Memory B cell (primary cell): Measurements from ENCODE around the gene ILF3.

Experiments
- ATAC-seq: fragments of 150-1000 bp; cut with Tn5 transposase; 2 replicates; pipeline ENCODE4 v1.10.0; 2021; ENCODE audit warnings: low read depth, mild to moderate bottlenecking, moderate library complexity
- DNase-seq, 2 donors: peaks; one replicate each; pipeline ENCODE4 v3.0.0; 2022; ENCODE audit warnings: low spot score in 2 of 2
- H3K27ac Mint-ChIP-seq: one replicate; pipeline ENCODE4 v1.8.0; 2022; ENCODE audit warnings: mild to moderate bottlenecking, moderate library complexity, mixed read lengths
- H3K27me3 Mint-ChIP-seq: one replicate; pipeline ENCODE4 v1.8.0; 2022; ENCODE audit warnings: mixed read lengths
- H3K36me3 Mint-ChIP-seq: one replicate; pipeline ENCODE4 v1.8.0; 2022; ENCODE audit warnings: mild to moderate bottlenecking, mixed read lengths
- H3K4me1 Mint-ChIP-seq: one replicate; pipeline ENCODE4 v1.8.0; 2022; ENCODE audit warnings: mixed read lengths
- H3K4me3 Mint-ChIP-seq: one replicate; pipeline ENCODE4 v1.8.0; 2022; ENCODE audit warnings: mild to moderate bottlenecking, moderate library complexity, mixed read lengths
- H3K9me3 Mint-ChIP-seq: one replicate; pipeline ENCODE4 v1.8.0; 2022; ENCODE audit warnings: mixed read lengths

ILF3 gene

DNA sequence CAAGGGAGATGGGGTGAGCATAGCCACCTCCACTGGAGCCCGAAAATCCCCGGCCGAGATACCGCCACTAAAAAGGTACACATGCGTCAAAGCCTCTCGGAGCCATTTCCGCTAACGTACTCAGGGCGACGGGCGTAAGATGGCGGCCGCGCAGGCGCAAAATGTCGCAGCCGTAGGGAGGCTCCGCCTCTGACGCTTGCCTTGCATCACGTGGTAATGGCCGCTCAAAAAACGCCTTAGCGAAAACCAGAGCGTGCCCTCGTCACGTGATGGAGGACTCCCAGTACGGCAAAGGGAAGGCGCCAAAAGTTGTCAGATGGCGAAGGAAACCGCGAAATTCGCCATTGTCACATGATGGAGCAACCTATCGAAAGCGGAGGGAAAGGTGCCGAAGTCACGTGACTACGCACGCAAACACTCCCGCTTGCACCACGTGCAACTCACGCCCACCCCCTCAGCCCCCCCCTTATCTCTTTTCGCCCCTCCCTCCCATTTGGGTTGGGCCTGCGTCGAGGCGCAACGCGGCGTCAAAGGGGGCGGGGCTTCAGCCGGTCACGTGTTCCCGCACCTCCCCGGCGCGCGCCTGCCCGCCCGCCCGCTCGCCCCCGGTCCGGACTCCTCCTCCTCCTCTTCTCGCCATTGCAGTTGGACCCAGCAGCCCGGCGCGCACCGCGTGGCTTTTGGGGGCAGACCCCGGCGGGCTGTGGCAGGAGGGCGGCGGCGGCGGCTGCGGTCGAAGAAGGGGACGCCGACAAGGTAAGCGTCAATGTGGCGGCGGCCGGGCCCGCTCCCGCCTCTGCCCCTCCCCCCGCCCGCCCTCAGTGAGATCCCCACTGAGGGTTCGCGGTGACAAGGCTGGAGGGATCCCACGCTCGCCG is at the start of gene ILF3:
Gene ILF3 (plus strand): TSS at position 615 of the 878 bp plus-strand sequence. CDS start 16,260 bp downstream, outside the sequence.
- peak within 1 kb of the TSS; percentile 98 for H3K27ac Mint-ChIP-seq
- H3K4me1 Mint-ChIP-seq: peaks cover 23% of the 10 kb centered on the region
- H3K36me3 Mint-ChIP-seq: peaks cover 6% of the 10 kb centered on the region
- no peaks in the 10 kb centered on the region for H3K9me3 Mint-ChIP-seq
- peak within 1 kb of the TSS; percentile 93 for H3K4me3 Mint-ChIP-seq
- DNase-seq (peak; percentile 97 to 100), ATAC-seq (peak; percentile 76)
- no peaks in the 10 kb centered on the region for H3K27me3 Mint-ChIP-seq

DNA sequence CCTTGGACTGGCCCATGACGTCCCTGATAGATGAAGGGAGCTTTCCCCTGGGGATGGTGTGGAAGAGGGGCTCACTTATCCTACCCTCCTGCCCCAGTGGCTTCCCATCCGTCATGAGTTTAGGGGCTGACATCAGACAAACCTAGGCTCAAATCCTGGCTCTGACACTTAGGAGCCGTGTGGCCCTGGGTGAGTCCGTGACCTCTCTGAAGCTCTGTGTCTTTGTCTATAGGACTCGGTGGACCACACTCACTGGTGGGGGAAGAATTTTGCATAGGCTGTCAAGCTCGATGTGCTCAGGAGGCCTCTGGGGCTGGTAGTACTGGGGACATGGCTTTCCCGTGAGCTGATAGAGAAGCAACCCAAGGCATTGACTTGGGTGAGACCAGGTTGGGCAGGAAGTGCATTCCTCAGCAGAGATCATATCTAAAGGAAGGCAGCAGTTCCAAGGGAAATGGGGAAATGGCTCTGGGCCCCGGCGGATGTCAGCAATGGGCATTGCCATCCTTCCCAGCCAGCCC is 49.6 kb upstream of the ILF3 start:
- ATAC-seq: peak; percentile 28
- peak; percentile 30 to 56 for DNase-seq
- Mint-ChIP-seq H3K9me3 (no peaks in the 10 kb centered on the region), H3K36me3 (peaks cover 4% of the 10 kb centered on the region), H3K27me3 (no peaks in the 10 kb centered on the region), H3K27ac (peak overlapping the region; percentile 96), H3K4me1 (peaks cover 17% of the 10 kb centered on the region), H3K4me3 (peak overlapping the region; percentile 99)

DNA sequence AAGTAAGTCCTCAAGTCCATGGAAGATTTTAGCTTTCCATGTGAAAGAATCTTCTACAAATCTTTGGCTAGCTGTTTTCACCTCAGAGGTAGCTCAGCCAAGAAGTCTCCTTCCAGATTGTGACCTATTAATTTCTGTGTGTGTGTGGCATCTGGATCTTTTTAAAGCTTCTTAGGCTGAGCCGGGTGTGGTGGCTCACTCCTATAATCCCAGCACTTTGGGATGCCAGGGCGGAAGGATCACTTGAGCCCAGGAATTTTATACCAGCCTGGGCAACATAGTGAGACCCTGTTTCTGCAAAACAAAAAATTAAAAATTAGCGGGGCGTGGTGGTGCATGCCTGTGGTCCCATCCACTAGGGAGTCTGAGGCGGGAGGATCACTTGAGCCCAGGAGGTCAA is 42.2 kb upstream of the ILF3 start:
- H3K9me3 Mint-ChIP-seq: no peaks in the 10 kb centered on the region
- no peak overlapping the region for H3K4me3 Mint-ChIP-seq
- DNase-seq (no peak), ATAC-seq (no peak)
- H3K27ac Mint-ChIP-seq: no peak overlapping the region
- peaks cover 10% of the 10 kb centered on the region for H3K36me3 Mint-ChIP-seq
- no peaks in the 10 kb centered on the region for H3K27me3 Mint-ChIP-seq
- H3K4me1 Mint-ChIP-seq: peaks cover 14% of the 10 kb centered on the region

DNA sequence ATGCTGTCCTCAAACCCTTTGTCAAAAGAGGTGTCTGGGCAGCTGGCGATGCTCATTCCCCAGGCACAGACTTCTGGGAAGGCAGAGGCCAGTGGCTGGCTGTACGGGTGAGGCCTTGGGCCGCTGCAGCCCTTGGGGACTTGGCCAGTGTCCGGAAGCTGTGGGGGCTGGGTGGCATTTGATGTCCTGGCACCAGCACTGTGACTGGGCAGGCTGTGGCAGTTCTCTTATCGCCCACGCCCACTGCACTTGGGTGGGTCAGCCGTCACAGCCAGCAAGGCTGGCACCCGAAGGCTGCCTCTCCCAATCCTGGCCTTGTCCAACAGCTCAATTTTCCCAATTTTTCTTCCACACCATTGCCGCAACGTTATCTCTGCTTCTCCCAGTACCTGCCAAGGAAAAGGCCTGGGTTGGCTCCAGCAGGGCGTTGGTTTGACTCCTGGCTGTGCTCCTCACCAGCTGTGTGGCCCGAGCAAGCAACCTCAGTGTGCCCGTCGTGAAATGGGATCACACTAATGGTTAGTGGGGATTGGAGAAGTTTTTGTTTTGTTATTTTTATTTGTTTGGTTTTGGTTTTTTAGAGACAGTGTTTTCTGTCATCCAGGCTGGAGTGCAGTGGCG is 41.5 kb upstream of the ILF3 start:
- peaks cover 19% of the 10 kb centered on the region for H3K4me1 Mint-ChIP-seq
- DNase-seq (no peak), ATAC-seq (no peak)
- no peaks in the 10 kb centered on the region for H3K27me3 Mint-ChIP-seq
- H3K9me3 Mint-ChIP-seq: no peaks in the 10 kb centered on the region
- peak overlapping the region; percentile 24 for H3K4me3 Mint-ChIP-seq
- H3K27ac Mint-ChIP-seq: peak overlapping the region; percentile 35
- peaks cover 13% of the 10 kb centered on the region for H3K36me3 Mint-ChIP-seq

DNA sequence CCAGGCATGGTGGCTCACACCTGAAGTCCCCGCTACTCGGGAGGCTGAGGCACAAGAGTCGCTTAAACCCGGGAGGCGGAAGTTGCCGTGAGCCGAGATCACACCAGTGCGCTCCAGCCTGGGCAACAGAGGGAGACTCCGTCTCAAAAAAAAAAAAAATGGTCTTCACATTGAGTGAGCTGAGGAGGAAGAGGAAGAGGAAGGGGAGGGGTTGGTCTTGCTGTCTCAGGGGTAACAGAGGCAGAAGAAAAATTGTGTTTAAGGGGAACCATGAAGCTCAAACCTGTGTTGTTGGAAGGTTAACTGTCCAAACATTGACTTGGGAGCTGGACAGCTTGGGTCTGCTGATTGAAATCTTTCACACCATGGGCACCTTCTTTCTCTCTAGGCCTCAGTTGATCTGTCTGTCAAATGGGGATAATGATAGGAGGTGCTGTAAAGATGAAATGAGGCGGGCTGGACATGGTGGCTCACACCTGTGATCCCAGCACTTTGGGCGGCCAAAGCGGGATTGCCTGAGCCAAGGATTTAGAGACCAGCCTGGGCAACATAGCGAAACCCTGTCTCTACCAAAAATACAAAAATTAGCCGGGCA is 38.6 kb upstream of the ILF3 start:
- DNase-seq (no peak), ATAC-seq (peak; percentile 87)
- peaks cover 17% of the 10 kb centered on the region for H3K36me3 Mint-ChIP-seq
- H3K9me3 Mint-ChIP-seq: no peaks in the 10 kb centered on the region
- no peaks in the 10 kb centered on the region for H3K27me3 Mint-ChIP-seq
- peak overlapping the region; percentile 77 for H3K27ac Mint-ChIP-seq
- H3K4me1 Mint-ChIP-seq: peaks cover 22% of the 10 kb centered on the region
- peak overlapping the region; percentile 67 for H3K4me3 Mint-ChIP-seq

DNA sequence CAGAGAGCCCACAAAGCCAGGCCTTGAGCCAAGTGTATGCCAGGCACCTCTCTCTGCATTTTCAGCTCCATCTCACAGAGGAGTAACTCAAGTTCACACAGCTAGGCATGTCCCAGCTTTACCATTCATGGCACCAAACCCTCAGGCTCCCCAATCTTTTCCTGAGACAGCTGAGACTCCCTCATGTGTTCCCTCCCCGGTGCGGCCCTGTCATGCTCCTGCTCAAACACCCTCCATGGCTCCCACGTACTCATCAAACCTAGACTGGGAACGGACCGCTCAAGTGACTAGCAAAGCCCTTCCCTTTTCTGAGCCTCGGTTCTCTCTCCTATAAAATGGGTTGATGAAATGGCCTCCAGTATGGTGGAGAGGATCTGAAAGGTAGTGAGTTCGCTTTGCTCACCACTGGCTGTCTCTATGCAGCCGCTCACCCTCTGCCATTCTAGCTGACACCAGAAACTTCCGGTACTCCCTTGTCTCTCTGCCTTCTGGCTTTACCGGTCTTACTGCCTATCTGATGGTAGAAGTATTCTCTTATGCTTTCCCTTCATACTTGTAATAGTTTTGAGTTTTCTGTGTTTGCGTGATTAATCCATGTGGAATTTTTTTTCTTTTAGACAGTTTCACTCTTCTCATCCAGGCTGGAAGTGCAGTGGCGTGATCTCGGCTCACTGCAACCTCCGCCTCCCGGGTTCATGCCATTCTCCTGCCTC is 36.6 kb upstream of the ILF3 start:
- H3K27me3 Mint-ChIP-seq: no peaks in the 10 kb centered on the region
- H3K4me1 Mint-ChIP-seq: peaks cover 34% of the 10 kb centered on the region
- H3K27ac Mint-ChIP-seq: peak overlapping the region; percentile 81
- H3K36me3 Mint-ChIP-seq: peaks cover 25% of the 10 kb centered on the region
- H3K4me3 Mint-ChIP-seq: peak overlapping the region; percentile 32
- H3K9me3 Mint-ChIP-seq: no peaks in the 10 kb centered on the region
- ATAC-seq (no peak), DNase-seq (no peak)

DNA sequence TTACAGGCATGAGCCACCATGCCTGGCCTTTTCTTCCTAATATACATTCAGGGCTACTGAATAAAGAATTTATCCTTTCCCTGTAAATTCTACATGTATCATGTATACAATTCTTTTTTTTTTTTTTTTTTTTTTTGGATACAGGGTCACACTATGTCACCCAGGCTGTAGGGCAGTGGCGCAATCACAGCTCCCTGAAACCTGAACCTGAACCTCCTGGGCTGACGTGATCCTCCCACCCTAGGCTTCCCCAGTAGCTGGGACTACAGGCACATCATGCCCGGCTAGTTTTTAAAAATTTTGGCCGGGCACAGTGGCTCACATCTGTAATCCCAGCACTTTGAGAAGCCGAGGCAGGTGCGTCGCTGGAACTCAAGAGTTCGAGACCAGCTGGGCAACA is 35.3 kb upstream of the ILF3 start:
- no peak overlapping the region for H3K4me3 Mint-ChIP-seq
- DNase-seq: no peak
- peaks cover 20% of the 10 kb centered on the region for H3K36me3 Mint-ChIP-seq
- no peak overlapping the region for H3K27ac Mint-ChIP-seq
- H3K9me3 Mint-ChIP-seq: no peaks in the 10 kb centered on the region
- peaks cover 35% of the 10 kb centered on the region for H3K4me1 Mint-ChIP-seq
- H3K27me3 Mint-ChIP-seq: no peaks in the 10 kb centered on the region
- ATAC-seq: no peak

DNA sequence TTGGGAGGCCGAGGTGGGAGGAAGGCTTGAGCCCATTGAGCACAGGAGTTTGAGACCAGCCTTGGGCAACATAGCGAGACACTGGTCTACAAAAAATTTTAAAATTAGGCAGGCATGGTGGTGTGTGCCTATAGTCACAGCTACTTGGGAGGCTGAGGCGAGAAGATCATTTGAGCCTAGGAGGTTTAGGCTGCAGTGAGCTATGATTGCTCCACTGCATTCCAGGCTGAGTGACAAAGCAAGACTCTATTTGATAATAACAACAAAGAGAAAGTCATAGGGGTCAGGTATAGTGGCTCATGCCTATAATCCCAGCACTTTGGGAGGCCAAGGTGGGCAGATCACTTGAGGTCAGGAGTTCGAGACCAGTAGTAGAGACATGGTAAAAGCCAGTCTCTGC is 33.4 kb upstream of the ILF3 start:
- Mint-ChIP-seq H3K4me1 (peaks cover 33% of the 10 kb centered on the region), H3K27me3 (no peaks in the 10 kb centered on the region), H3K4me3 (no peak overlapping the region), H3K9me3 (no peaks in the 10 kb centered on the region), H3K27ac (peak overlapping the region; percentile 60), H3K36me3 (peaks cover 15% of the 10 kb centered on the region)
- DNase-seq: no peak
- ATAC-seq: no peak

DNA sequence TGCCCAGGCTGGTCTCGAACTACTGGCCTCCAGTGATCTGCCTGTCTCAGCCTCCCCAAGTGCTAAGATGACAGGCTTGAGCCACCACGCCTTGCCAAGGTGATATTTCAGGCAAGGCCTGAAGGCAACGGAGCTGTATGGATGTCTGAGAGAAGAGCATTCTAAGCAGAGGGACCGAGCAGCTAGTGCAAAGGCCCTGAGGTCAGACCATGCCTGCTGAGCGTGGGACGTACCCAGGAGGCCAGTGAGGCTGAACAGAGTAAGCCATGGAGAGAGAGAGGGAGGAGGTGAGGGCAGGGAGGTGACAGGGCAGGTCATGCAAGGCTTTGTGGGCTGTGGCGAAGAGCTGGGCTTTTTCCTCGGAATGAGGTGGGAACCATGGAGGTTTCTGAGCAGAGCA is 32.2 kb upstream of the ILF3 start:
- Mint-ChIP-seq H3K27ac (peak overlapping the region; percentile 12), H3K4me3 (no peak overlapping the region), H3K9me3 (no peaks in the 10 kb centered on the region), H3K36me3 (peaks cover 15% of the 10 kb centered on the region), H3K4me1 (peaks cover 32% of the 10 kb centered on the region), H3K27me3 (no peaks in the 10 kb centered on the region)
- no peak for DNase-seq
- no peak for ATAC-seq

DNA sequence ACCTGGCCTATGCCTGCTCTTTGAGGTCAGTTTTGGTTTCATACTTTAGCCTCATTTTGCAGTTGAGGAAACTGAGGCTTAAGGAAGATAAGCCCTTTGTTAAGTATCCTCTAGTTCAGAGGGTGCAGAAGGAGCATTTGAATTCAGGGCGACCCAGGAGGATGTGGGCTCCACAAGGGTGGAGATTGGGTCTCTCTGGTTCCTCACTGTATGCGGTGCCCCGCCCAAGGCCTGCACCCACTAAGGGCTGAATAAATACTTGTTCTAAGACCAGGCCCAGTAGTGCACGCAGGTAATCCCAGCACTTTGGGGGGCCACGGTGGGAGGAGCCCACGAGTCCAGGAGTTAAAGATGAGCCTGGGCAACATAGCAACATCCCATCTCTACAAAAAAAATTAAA is 29.6 kb upstream of the ILF3 start:
- no peaks in the 10 kb centered on the region for H3K9me3 Mint-ChIP-seq

DNA sequence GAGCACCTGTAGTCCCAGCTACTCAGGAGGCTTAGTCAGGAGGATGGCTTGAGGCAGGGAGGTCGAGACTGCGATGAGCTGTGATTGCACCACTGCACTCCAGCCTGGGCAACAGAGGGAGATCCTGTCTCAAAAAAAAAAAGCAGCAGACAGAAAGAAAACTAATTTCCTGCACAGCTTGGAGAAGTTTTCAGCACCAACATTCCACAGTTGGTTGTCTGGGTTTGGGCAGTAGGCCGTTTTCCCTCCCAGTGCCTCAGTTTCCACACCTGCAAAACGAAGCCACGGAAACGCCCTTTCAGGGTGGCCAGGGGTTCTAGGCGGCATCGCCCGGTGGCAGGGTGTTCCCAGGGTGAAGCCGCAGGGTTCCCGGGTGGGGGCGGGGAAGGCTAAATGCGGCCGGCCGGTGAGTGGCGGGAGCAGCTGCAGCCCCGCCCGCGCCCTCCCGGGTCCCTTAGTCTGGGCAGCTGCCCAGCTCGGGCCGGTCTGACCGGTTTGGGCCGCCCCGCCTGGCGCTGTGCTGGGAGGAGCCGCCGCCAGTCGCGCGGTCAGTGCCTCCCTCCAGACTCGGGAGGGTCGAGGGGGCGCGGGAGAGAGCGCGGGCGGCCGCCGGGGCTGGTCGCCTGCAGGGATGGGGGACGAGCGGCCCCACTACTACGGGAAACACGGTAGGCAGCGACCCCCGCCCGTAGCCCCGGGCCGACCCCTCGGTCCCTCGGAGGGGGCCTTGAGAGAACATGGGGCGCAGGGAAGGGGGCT is 29.0 kb upstream of the ILF3 start, which contains the start of gene SLC44A2:
Gene SLC44A2 (plus strand): TSS at position 551 of the 759 bp plus-strand sequence. CDS start 81 bp downstream, at position 632.
- H3K9me3 Mint-ChIP-seq: no peaks in the 10 kb centered on the region
- H3K27me3 Mint-ChIP-seq: no peaks in the 10 kb centered on the region
- no peak within 1 kb of the TSS for H3K4me3 Mint-ChIP-seq
- ATAC-seq (no peak), DNase-seq (no peak)
- peaks cover 18% of the 10 kb centered on the region for H3K36me3 Mint-ChIP-seq
- H3K4me1 Mint-ChIP-seq: peaks cover 27% of the 10 kb centered on the region
- no peak within 1 kb of the TSS for H3K27ac Mint-ChIP-seq

More for the DNA sequence above, 29.6 kb upstream of the ILF3 start:
- H3K36me3 Mint-ChIP-seq: peaks cover 18% of the 10 kb centered on the region
- DNase-seq (no peak), ATAC-seq (peak; percentile 27)
- H3K27ac Mint-ChIP-seq: no peak overlapping the region
- H3K4me3 Mint-ChIP-seq: no peak overlapping the region
- H3K27me3 Mint-ChIP-seq: no peaks in the 10 kb centered on the region
- peaks cover 27% of the 10 kb centered on the region for H3K4me1 Mint-ChIP-seq

DNA sequence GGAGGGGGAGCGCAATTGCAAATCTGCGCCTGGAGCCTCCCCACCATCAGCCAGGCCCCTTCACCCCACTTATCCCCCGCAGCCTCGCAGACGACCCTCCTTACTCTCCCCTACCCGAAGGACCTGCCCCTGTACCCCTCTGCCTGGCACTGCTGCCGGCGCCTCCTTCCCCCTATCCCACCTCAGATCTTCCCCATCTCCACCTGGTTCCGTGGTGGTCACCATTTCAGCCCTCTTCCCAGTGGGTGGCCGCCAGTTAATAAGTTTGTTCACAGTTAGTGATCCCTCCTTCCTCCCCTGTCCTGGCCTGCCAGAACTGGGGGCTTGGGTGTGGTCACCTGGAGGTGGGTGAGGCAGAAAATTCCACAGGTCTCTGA is 28.4 kb upstream of the ILF3 start:
- no peak overlapping the region for H3K4me3 Mint-ChIP-seq
- H3K27me3 Mint-ChIP-seq: no peaks in the 10 kb centered on the region
- ATAC-seq (no peak), DNase-seq (no peak)
- H3K36me3 Mint-ChIP-seq: peaks cover 15% of the 10 kb centered on the region
- peaks cover 24% of the 10 kb centered on the region for H3K4me1 Mint-ChIP-seq
- no peak overlapping the region for H3K27ac Mint-ChIP-seq
- no peaks in the 10 kb centered on the region for H3K9me3 Mint-ChIP-seq

DNA sequence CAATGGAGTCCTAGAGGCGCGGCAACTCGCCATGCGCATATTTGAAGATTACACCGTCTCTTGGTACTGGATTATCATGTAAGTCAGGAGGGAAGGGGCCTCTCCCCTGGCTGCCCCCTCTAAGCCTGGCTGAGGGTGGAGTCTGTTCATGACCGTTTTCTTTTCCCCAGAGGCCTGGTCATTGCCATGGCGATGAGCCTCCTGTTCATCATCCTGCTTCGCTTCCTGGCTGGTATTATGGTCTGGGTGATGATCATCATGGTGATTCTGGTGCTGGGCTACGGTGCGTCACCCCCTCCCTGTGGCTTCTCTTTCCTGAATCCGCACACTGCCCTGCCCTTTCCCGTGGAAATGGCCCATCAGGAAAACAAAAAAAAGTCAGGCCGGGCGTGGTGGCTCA is 22.3 kb upstream of the ILF3 start:
- Mint-ChIP-seq H3K27me3 (no peaks in the 10 kb centered on the region), H3K9me3 (no peaks in the 10 kb centered on the region), H3K4me1 (peaks cover 13% of the 10 kb centered on the region), H3K4me3 (no peak overlapping the region), H3K36me3 (peaks cover 39% of the 10 kb centered on the region), H3K27ac (no peak overlapping the region)
- DNase-seq (no peak), ATAC-seq (no peak)
